ENCODE measurements around the gene LCN2. TPM values are rescaled to one million over a fixed set of nuclear protein-coding genes. Genes with fewer than 3 reads are reported as not detected.

LCN2 gene
- total and polyA plus RNA-seq, 10 of the 15 experiments (the other 5 are each of a cell fraction or from before 2014, with no cell fraction given), result not detected

GRCh38 chr9:128191406-128192046 is 42.3 kb downstream of the LCN2 start, which contains the start of gene CIZ1:
Gene CIZ1, minus strand, starts transcription at chr9:128191572. Its CDS starts 715 bp downstream, at chr9:128190857.
- DNase-seq (ENCODE audit: low read depth, low spot score), result no peak
- H3K4me2 ChIP-seq (ENCODE audit: control insufficient read depth, insufficient read depth), result peak within 1 kb of the TSS; percentile 98
- H3K27me3 ChIP-seq (replicated peaks in 1 of 2; ENCODE audit: control insufficient read depth in 2 of 2, insufficient read depth in 2 of 2, low read length in 1 of 2), result no peaks in the 10 kb centered on the region
- in situ Hi-C loops (cut with MboI) (no loop called here), intact Hi-C loops (cut with micrococcal nuclease; ENCODE audit: unreplicated experiment) (no loop called here)
- POLR2A ChIA-PET, result interaction anchor here (0.6 to 2.7 kb wide), 4 partner anchors 8 to 634 kb away, joined by 3 to 11 read pairs (median 3); no protein-coding TSS in a partner anchor
- H3K79me2 ChIP-seq (ENCODE audit: control insufficient read depth, insufficient read depth, low read length), result peaks cover 3% of the 10 kb centered on the region; the same call in 1 of the 2 replicates
- H3K4me1 ChIP-seq (ENCODE audit: control insufficient read depth, insufficient read depth, low read length), result peaks cover 8% of the 10 kb centered on the region
- BruUV-seq (replicated peaks), result no TSS peak
- ATAC-seq, result peak; percentile 98
- H3K36me3 ChIP-seq (ENCODE audit: control insufficient read depth in 2 of 2, insufficient read depth in 2 of 2, low read length in 1 of 2), result no peaks in the 10 kb centered on the region; a peak in 1 of 4 replicates
- SMC1A ChIA-PET (ENCODE audit: uncharacterized antibody, unreplicated experiment), result interaction anchor here (0.6 kb wide), 1 partner anchor 267 kb away, joined by 3 read pairs; no protein-coding TSS in a partner anchor
- RAD21 ChIA-PET (ENCODE audit: unreplicated experiment), result interaction anchor here (0.9 to 1.7 kb wide), 3 partner anchors 32 to 150 kb away, joined by 3 to 11 read pairs (median 4); partner anchors contain the start of gene BBLN
- CTCF ChIA-PET, result interaction anchor here (0.7 to 1.8 kb wide), 7 partner anchors 7 to 117 kb away, joined by 3 to 7 read pairs (median 4); partner anchors contain the start of gene DNM1
- H3K9me3 ChIP-seq (replicated peaks; ENCODE audit: control insufficient read depth, insufficient read depth, low read length), result no peaks in the 10 kb centered on the region
- H4K20me1 ChIP-seq (ENCODE audit: control insufficient read depth, insufficient read depth), result no peaks in the 10 kb centered on the region
- FAIRE-seq, result no peak
- 2% methylated on average over 44 of the region's 71 CpGs for WGBS (ENCODE audit: insufficient coverage, insufficient replicate concordance, low lambda C conversion rate, missing lambda C conversion rate)
- H2AFZ ChIP-seq (ENCODE audit: control insufficient read depth, low read depth, low read length), result peak within 1 kb of the TSS; percentile 77
- peak within 1 kb of the TSS; percentile 83 for H3K27ac ChIP-seq (ENCODE audit: control insufficient read depth, insufficient read depth)
- H3K9ac ChIP-seq (ENCODE audit: control insufficient read depth, insufficient read depth, low read length), result peak within 1 kb of the TSS; percentile 88
- H3K4me3 ChIP-seq, result peak within 1 kb of the TSS; percentile 74
- no peak for TF ChIP-seq MYB (IDR thresholded peaks at IDR 0.05; ENCODE audit: borderline replicate concordance, low read depth, low read length)
- no peak for TF ChIP-seq WRNIP1 (IDR thresholded peaks at IDR 0.05; ENCODE audit: borderline replicate concordance, low read depth, low read length)
- no peak for TF ChIP-seq CREB1 (IDR thresholded peaks at IDR 0.05; ENCODE audit: low read depth)
- TF ChIP-seq NFXL1 (IDR thresholded peaks at IDR 0.05; ENCODE audit: borderline replicate concordance), result 0 out of 2 replicates have a peak, but pooled peaks have one; percentile 38
- TF ChIP-seq RUNX3 (IDR thresholded peaks at IDR 0.05; ENCODE audit: low read length), result peak; percentile 81
- no peak for TF ChIP-seq ASH2L (IDR thresholded peaks at IDR 0.05; ENCODE audit: borderline replicate concordance, low read depth)
- no peak for TF ChIP-seq MYC (IDR thresholded peaks at IDR 0.05; ENCODE audit: insufficient read depth, insufficient read length, insufficient replicate concordance, low read length, severe bottlenecking)
- no peak for TF ChIP-seq BCL11A (IDR thresholded peaks at IDR 0.05; ENCODE audit: low read depth, low read length)
- peak; percentile 91 for TF ChIP-seq IKZF1 (conservative IDR thresholded peaks at IDR 0.05)
- TF ChIP-seq EP300 (IDR thresholded peaks at IDR 0.05; ENCODE audit: borderline replicate concordance in 1 of 2, control insufficient read depth in 1 of 2, low read depth in 2 of 2, low read length in 2 of 2), result no peak
- TF ChIP-seq YY1 (IDR thresholded peaks at IDR 0.05; ENCODE audit: low read depth, low read length), result peak; percentile 48; the same call in 1 of the 2 replicates
- TF ChIP-seq NKRF (conservative IDR thresholded peaks at IDR 0.05), result peak; percentile 79; the same call in 1 of the 2 replicates
- no peak for TF ChIP-seq SMAD5 (IDR thresholded peaks at IDR 0.05; ENCODE audit: low read depth)
- TF ChIP-seq NFYB (IDR thresholded peaks at IDR 0.05; ENCODE audit: insufficient read depth, low read depth, low read length), result no peak
- TF ChIP-seq SMAD1 (IDR thresholded peaks at IDR 0.05; ENCODE audit: low read depth, partially characterized antibody), result no peak
- peak; percentile 91 for TF ChIP-seq BACH1 (IDR thresholded peaks at IDR 0.05; ENCODE audit: borderline replicate concordance)
- no peak for TF ChIP-seq USF2 (IDR thresholded peaks at IDR 0.05; ENCODE audit: borderline replicate concordance, low read depth, low read length)
- no peak for TF ChIP-seq BRCA1 (IDR thresholded peaks at IDR 0.05; ENCODE audit: low read depth, low read length)
- no peak for TF ChIP-seq ELK1 (IDR thresholded peaks at IDR 0.05; ENCODE audit: low read depth, low read length)
- TF ChIP-seq FOXM1 (IDR thresholded peaks at IDR 0.05; ENCODE audit: low read depth, low read length), result no peak
- peak; percentile 70; the same call in 1 of the 2 replicates for TF ChIP-seq ZNF217 (IDR thresholded peaks at IDR 0.05)

All from GM12878 (cell line).